Right lobe of liver (tissue), 6 donors: Measurements from ENCODE around the gene FNDC3B. TPM values are rescaled to one million over a fixed set of nuclear protein-coding genes. Genes with fewer than 3 reads are reported as not detected.

Experiments
- ATAC-seq, 4 donors: fragments of 200-7000 bp; cut with Tn5 transposase; one replicate each; pipeline ENCODE4 v1.9.1; 2020; ENCODE audit warnings: mild to moderate bottlenecking in 4 of 4, moderate library complexity in 4 of 4
- DNase-seq, 3 donors: peaks; one replicate each; pipeline ENCODE4 v3.0.0-alpha.2; 2020
- H3K27ac ChIP-seq, 3 donors: fragments of 200-600 bp; one replicate each; pipeline ENCODE4 v1.8.0; 2022
- H3K27me3 ChIP-seq, 2 donors: fragments of 200-600 bp; one replicate each; pipeline ENCODE4 v1.8.0; 2022
- H3K36me3 ChIP-seq, 4 donors: fragments of 200-600 bp; sonication (generic) in 1 of 4; one replicate each; pipeline versions ENCODE4 v1.5.1 to v1.8.0; 2017 to 2022; ENCODE audit warnings: control low read depth in 1 of 4
- H3K4me1 ChIP-seq, 4 donors: fragments of 200-600 bp; sonication (generic) in 1 of 4; one replicate each; pipeline versions ENCODE4 v1.5.1 to v1.8.0; 2017 to 2022; ENCODE audit warnings: control low read depth in 1 of 4
- H3K4me3 ChIP-seq, 3 donors: fragments of 200-600 bp; one replicate each; pipeline ENCODE4 v1.8.0; 2022
- H3K9me3 ChIP-seq, 4 donors: fragments of 200-600 bp; sonication (generic) in 1 of 4; one replicate each; pipeline versions ENCODE4 v1.5.1 to v1.8.0; 2017 to 2022; ENCODE audit warnings: control low read depth in 1 of 4
- CTCF ChIP-seq, 4 donors: fragments of 200-600 bp in 3 of 4; fragments of 450-650 bp in 1 of 4; IDR thresholded peaks; one replicate each; pipeline versions ENCODE4 v1.5.1 to v1.8.0; 2016 to 2022; ENCODE audit warnings: antibody characterized with exemption in 4 of 4, mild to moderate bottlenecking in 2 of 4
- POLR2A ChIP-seq: fragments of 450-650 bp; IDR thresholded peaks from one replicate; pipeline ENCODE4 v1.6.1; 2017; ENCODE audit warnings: antibody characterized with exemption, mild to moderate bottlenecking
- WGBS: methylation state at CpG from one replicate; pipeline ENCODE4 v1.1.6; 2018; ENCODE audit warnings: low coverage, low lambda C conversion rate; ENCODE audit not compliant: insufficient coverage; ENCODE audit errors: missing lambda C conversion rate; 5-methylcytosine and 5-hydroxymethylcytosine counted together
- intact Hi-C, 2 donors: fragments of 100-400 bp; cut with DNase I; formaldehyde crosslinking; loops; one replicate each; pipeline versions ENCODE4 v1.11.2 to v1.14.1; 2022
- total RNA-seq, 6 experiments: library from RNA; depleted of rRNA in 2 of 6; stranded (reverse); fragments of >200 nt in 2 of 6; fragmentation: NEBNext Ultra II Directional in 3 of 6; extraction: Animal tissue kit (Norgen Biotek cat#: 25700) in 3 of 6; gene quantifications; one replicate each; pipeline versions ENCODE4 v1.1.0 to v1.2.4, GENCODE V29; 2016 to 2023
- donor health status: DM: no; HTN: yes; CAD: no.
- donor health status: DM: no; HTN: no; CAD: no.
- donor health status: DM: no; HTN: no; CAD: no.
- donor health status: DM: no; HTN: yes; CAD: no.
- donor health status: DM: no; HTN: yes; CAD: no.

Gene FNDC3B
- total RNA-seq, 6 experiments from 2014 or later: 40.2 to 184 (median 63.5) TPM

- Histone ChIP-seq H3K4me1 (peaks cover 0 to 29% (median 13%) of the 10 kb centered on the region in 4 donors), H3K27ac (peak overlapping the region in 1 of 3 donors; percentile 14), H3K9me3 (no peaks in the 10 kb centered on the region), H3K4me3 (no peak overlapping the region), H3K27me3 (no peaks in the 10 kb centered on the region), H3K36me3 (no peaks in the 10 kb centered on the region)
- ATAC-seq: no peak
- intact Hi-C loops: no loop called here
- no peak for DNase-seq
- WGBS: 76% methylated on average over 4 of the region's 4 CpGs
- TF ChIP-seq CTCF (IDR thresholded peaks at IDR 0.05): no peak
These were observed 47.8 kb downstream of the FNDC3B start for GRCh38 chr3:172087198-172087597.

GRCh38 chr3:172087602-172088580 lies 48.5 kb downstream of the FNDC3B start:
- TF ChIP-seq POLR2A (no peak), CTCF (IDR thresholded peaks at IDR 0.05) (no peak)
- Histone ChIP-seq H3K4me1 (peaks cover 0 to 24% (median 11%) of the 10 kb centered on the region in 4 donors), H3K36me3 (no peaks in the 10 kb centered on the region), H3K4me3 (no peak overlapping the region), H3K27me3 (no peaks in the 10 kb centered on the region), H3K9me3 (no peaks in the 10 kb centered on the region), H3K27ac (peak overlapping the region in 1 of 3 donors; percentile 1)
- intact Hi-C loops: no loop called here
- ATAC-seq: peak in 1 of 4 donors; percentile 20
- DNase-seq: no peak
- 59% methylated on average over 7 of the region's 7 CpGs for WGBS

- Histone ChIP-seq H3K4me3 (no peak overlapping the region), H3K36me3 (no peaks in the 10 kb centered on the region), H3K9me3 (no peaks in the 10 kb centered on the region), H3K27me3 (no peaks in the 10 kb centered on the region), H3K27ac (no peak overlapping the region), H3K4me1 (peaks cover 0 to 15% (median 5%) of the 10 kb centered on the region in 4 donors)
- DNase-seq: no peak
- TF ChIP-seq CTCF (IDR thresholded peaks at IDR 0.05): no peak
- TF ChIP-seq POLR2A: no peak
- intact Hi-C loops: no loop called here
- peak in 1 of 4 donors; percentile 9 for ATAC-seq
- WGBS: 62% methylated on average over 4 of the region's 4 CpGs
These were observed 49.9 kb downstream of the FNDC3B start for GRCh38 chr3:172089250-172089649.

- ATAC-seq (no peak), DNase-seq (no peak)
- intact Hi-C loops: no loop called here
- TF ChIP-seq CTCF (IDR thresholded peaks at IDR 0.05) (no peak), POLR2A (no peak)
- no peak overlapping the region for H3K27ac ChIP-seq
- WGBS: 77% methylated on average over 4 of the region's 4 CpGs
- no peaks in the 10 kb centered on the region for H3K27me3 ChIP-seq
- H3K36me3 ChIP-seq: no peaks in the 10 kb centered on the region
- no peaks in the 10 kb centered on the region for H3K9me3 ChIP-seq
- H3K4me3 ChIP-seq: no peak overlapping the region
- H3K4me1 ChIP-seq: peaks cover 0 to 15% (median 5%) of the 10 kb centered on the region in 4 donors
These were observed 50.7 kb downstream of the FNDC3B start for GRCh38 chr3:172090035-172090434.
